SIG-M5 treated with dmso at 0.1 percent for 504 hours (cell line): ENCODE measurements around the gene SYCP1.
"Not testable (repeated sequence)": the region's sequence is repeated elsewhere in the genome, so short reads cannot be mapped to it uniquely, and the experiment has no call there.

Experiments
- DNase-seq: peaks from one replicate; lab custom pipeline; 2025; ENCODE audit not compliant: unreplicated experiment; lab: John Stamatoyannopoulos, UW

Gene SYCP1

DNA sequence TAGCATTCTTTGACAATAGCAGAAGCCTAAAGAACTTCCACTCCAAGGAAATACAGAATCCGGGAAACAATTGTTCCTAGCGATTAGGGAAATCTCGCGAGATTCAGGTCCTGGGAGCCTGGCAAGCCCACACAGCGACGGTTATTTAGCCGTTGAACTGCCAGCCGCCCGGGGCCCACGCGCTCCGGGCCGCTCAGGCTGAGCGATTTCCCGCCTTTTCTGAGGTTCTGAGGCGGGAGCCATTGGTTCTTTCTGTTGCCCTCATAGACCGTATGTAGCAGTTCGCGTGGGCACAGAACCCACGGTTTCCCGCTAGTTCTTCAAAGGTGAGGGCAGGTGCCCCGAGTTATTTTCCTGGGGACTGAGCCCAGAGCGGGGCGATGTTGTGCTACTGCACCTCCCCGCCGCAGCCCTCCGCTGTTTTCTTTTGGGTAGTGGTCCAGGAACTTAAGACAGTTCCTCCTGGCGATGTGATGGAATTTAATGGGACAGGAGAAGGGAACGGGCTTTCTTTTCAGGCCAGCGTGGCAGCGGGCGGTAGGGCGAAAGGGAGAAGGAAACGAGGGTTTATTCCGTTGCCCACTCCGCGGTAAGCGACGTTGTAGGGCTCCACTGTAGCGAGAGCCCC is at the start of gene SYCP1:
TSS of gene SYCP1 (plus strand) at position 171 of the 628 bp plus-strand sequence. CDS start 602 bp downstream, outside the sequence.
- no peak for DNase-seq

DNA sequence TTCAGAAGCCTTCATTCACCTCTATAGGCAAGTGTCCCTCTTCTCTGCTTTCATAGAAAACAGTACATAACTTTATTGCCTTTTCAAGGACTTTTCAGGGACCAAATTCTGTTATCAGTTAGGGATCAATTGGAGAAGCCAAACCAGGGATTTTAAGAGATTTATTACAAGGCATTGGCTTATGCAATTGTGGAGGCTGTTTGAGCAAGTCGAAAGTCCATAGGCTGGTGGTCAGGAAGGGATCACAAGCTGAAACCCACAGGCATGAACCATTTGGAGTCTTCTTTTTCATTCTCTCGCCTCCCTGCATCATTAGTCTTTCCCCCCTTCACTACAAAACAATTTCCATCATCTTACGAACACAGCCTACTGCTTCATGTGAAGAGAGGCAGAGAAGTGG is 34.8 kb upstream of the SYCP1 start:
- DNase-seq = no peak

DNA sequence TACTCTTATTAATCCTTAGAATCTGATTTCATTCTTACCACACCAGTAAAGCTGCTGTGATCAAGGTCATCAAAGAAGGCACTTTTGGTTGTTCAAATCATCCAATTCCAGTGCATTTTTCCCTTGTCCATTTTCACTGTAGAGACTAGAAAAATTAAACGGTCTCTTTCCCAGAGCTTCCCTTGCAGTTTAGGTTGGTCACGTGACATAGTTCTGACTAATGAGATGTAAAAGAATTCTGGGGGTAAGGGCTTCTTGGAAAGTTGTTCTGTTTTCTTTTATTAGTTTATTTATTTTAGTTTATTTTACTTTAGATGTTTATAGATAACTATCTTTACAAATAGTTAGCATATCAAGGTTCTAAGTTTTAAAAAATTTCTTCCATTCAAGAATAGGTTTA is 34.3 kb upstream of the SYCP1 start:
- DNase-seq = no peak

GRCh38 chr1:114821978-114822377 is 32.7 kb upstream of the SYCP1 start:
- DNase-seq = no peak

GRCh38 chr1:114828251-114828650 is 26.4 kb upstream of the SYCP1 start:
- DNase-seq = no peak

DNA sequence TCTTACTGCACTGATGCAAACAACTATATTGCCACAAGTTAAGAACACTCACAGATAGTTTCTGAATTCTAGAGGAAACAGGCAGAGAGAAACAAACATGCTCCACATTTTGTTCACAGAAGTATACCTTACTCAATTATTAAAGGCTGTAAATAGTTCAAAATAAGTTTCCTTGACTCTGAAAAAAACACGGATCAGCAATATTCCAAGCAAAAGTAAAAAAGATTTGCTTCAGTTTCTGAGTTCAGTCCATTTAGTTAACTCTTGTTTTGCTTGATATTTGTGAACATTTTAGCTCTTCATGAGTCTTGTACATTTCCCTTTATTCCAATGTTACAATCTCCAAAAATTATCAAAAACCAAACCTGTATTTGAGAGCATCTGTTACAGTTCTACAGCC is 24.6 kb upstream of the SYCP1 start:
- not testable (repeated sequence) for DNase-seq

- DNase-seq = no peak
Measured at GRCh38 chr1:114831276-114831994, 23.2 kb upstream of the SYCP1 start.

- no peak for DNase-seq
Measured at GRCh38 chr1:114832057-114832456, 22.6 kb upstream of the SYCP1 start.

- no peak for DNase-seq
Measured at GRCh38 chr1:114833421-114833820, 21.2 kb upstream of the SYCP1 start.

GRCh38 chr1:114844270-114844669 is 10.4 kb upstream of the SYCP1 start:
- no peak for DNase-seq

DNA sequence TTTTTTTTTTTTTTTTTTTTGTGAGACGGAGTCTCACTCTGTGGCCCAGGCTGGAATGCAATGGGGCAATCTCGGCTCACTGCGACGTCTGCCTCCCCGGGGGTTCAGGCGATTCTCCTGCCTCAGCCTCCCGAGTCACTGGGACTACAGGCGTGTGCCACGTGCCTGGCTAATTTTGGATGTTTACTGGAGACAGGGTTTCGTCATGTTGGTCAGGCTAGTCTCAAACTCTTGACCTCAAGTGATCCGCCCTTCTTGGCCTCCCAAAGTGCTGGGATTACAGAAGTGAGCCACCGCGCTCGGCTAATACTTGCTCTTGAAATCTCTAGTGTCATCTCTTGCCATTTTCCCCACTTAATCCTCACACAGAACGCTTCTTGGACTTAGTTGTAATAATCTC is 1.1 kb upstream of the SYCP1 start:
- DNase-seq = no peak

DNA sequence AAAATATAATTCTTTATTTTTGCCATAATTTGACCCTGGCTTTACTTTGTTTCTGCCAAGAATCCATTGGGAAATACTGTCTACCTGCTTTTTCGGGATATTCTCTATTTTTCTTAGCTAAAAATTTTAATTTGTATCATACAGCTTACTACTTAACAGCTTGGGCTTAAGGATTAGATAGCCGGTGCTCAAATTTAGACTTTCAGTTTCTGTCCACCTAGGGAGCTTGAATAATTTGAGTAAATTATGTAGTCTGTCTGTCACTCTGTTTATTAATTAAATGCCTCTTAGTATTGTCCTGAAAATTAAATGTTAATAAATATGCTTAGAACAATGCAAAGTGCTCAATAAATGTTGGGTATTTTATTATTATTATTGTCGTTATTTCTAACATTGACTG is 6.7 kb downstream of the SYCP1 start:
- DNase-seq = no peak

GRCh38 chr1:114892194-114892918 is 37.7 kb downstream of the SYCP1 start:
- DNase-seq = no peak

DNA sequence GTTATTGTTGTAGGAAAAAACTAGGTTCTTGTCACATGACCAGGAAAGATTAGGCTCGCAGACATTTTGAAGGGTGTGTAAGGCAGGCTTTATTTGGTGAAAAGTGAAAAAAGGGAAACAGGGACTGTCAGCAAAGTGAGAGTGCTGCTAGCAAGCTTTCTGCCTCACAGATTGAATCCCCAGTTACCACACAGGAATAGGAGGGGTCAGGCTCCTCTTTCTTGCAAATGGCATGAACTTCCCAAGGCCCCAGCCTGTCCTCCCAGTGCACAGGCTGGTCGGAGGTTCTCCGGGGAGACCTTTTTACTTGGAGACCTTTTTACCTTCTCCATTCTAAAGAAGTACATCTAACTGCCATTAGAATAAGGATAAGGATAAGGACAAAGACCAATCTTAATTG is 42.1 kb downstream of the SYCP1 start:
- no peak for DNase-seq

GRCh38 chr1:114901814-114902213 is 47.2 kb downstream of the SYCP1 start:
- no peak for DNase-seq

GRCh38 chr1:114902343-114902742 is 47.7 kb downstream of the SYCP1 start:
- no peak for DNase-seq

GRCh38 chr1:114903480-114903879 is 48.8 kb downstream of the SYCP1 start:
- DNase-seq = no peak

- not testable (repeated sequence) for DNase-seq
Measured at GRCh38 chr1:114915720-114916119, 61.1 kb downstream of the SYCP1 start.

DNA sequence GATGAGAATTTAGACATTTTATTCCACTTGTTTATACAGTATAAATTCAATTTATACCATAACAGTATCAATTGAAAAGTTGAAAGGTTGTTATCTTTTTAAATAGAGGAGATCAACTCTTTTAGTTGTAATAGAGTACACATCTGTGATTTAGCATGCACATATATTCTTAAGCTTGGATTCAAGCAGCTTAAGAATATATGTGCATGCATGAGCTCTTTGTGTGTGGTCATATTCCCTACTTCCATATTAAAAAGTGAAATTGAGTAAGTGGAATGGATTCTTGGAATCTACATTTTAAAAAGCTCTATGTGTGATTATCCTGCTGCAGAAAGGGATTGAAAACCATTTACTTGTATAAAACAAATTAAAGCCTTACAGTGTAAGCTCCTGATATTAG is 71.9 kb downstream of the SYCP1 start:
- no peak for DNase-seq

GRCh38 chr1:114927401-114927800 is 72.7 kb downstream of the SYCP1 start:
- DNase-seq = no peak

DNA sequence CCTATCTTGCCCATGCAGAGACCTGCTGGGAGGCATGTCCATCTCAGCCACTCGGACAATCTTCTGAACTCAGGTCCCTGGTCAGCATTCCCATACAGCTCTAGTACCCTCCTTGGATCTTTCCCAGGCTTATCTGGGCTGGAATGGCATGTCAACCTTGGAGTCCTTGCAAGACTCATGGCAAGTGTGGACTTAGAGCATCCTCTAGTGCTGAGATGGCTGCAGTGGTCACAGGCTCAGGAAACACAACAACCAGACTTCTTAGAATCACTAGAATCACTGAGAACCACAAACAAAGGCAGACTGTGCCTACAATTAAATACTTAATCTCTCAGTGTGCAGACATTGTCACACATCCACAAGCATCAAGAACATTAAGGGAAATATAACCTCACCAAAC is 101.9 kb downstream of the SYCP1 start:
- DNase-seq = peak; percentile 30

DNA sequence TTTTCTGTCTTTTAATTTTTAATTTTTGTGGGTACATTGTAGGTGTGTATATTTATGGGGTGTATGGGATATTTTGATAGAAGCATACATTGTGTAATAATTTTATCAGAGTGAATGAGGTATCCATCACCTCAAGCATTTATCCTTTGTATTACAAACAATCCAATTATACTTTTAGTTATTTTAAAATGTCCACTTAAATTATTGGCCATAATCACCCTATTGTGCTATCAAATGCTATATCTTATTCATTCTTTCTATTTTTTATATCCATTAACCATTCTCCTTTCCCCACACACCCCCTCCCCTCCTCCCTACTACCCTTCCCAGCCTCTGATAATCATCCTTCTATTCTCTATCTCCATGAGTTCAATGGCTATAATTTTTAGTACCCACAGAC is 104.8 kb downstream of the SYCP1 start:
- DNase-seq = no peak
